HepG2 (cell line): ENCODE measurements around the gene E2F1. TPM values are rescaled to one million over a fixed set of nuclear protein-coding genes. Genes with fewer than 3 reads are reported as not detected.

Experiments used
- MTF1 ChIP-seq: sonication (generic); formaldehyde crosslinking; IDR thresholded peaks from 2 replicates; pipeline ENCODE4 v1.5.0; 2020; ENCODE audit warnings: missing genetic modification reagents
- MYC ChIP-seq: sonication (generic); formaldehyde crosslinking; IDR thresholded peaks from 2 replicates; pipeline ENCODE4 v1.9.0; 2021; ENCODE audit warnings: missing genetic modification reagents, borderline replicate concordance
- POLR2A ChIP-seq, 2 experiments: IDR thresholded peaks; 2 replicates each; pipeline ENCODE4 v1.6.1; 2011; ENCODE audit warnings: low read depth in 2 of 2, low read length in 2 of 2, mild to moderate bottlenecking in 1 of 2, moderate library complexity in 1 of 2; ENCODE audit not compliant: insufficient read depth in 1 of 2
- RAD21 ChIP-seq: fragments of 450-650 bp; formaldehyde crosslinking; IDR thresholded peaks from 2 replicates; pipeline ENCODE4 v1.5.0; 2020; ENCODE audit warnings: mild to moderate bottlenecking
- RELA ChIP-seq: sonication (generic); formaldehyde crosslinking; IDR thresholded peaks from 2 replicates; pipeline ENCODE4 v1.4.0; 2020; ENCODE audit warnings: missing genetic modification reagents
- THYN1 ChIP-seq: sonication (generic); formaldehyde crosslinking; IDR thresholded peaks from 2 replicates; pipeline ENCODE4 v1.8.1; 2023; ENCODE audit warnings: low read depth, mild to moderate bottlenecking, moderate library complexity, missing genetic modification reagents, borderline replicate concordance
- ZNF234 ChIP-seq: sonication (generic); formaldehyde crosslinking; conservative IDR thresholded peaks from 2 replicates; pipeline ENCODE4 v1.5.1; 2020; ENCODE audit warnings: mild to moderate bottlenecking, missing genetic modification reagents
- ZNF354B ChIP-seq: sonication (generic); formaldehyde crosslinking; IDR thresholded peaks from 2 replicates; pipeline ENCODE4 v1.8.0; 2022; ENCODE audit warnings: mild to moderate bottlenecking, missing genetic modification reagents
- ZNF839 ChIP-seq: sonication (generic); formaldehyde crosslinking; IDR thresholded peaks from 2 replicates; pipeline ENCODE4 v1.4.0; 2020; ENCODE audit warnings: missing genetic modification reagents, mild to moderate bottlenecking, borderline replicate concordance
- ZSCAN30 ChIP-seq: sonication (generic); formaldehyde crosslinking; IDR thresholded peaks from 2 replicates; pipeline ENCODE4 v1.5.0; 2020; ENCODE audit warnings: mild to moderate bottlenecking, missing genetic modification reagents
- polyA plus RNA-seq, 8 experiments: library from polyadenylated mRNA; depleted of rRNA in 3 of 8; stranded (reverse) in 7 of 8; unstranded in 1 of 8; fragments of >200 nt; fragmentation: Illumina TruSeq in 4 of 8; extraction: Trizol in 4 of 8; gene quantifications; 2 replicates each; pipeline versions ENCODE4 v1.2.1 to v1.2.3, GENCODE V29; 2011 to 2016; ENCODE audit warnings: low read depth in 4 of 8, missing spikeins in 1 of 8, mixed read lengths in 1 of 8; ENCODE audit not compliant: insufficient read depth in 1 of 8
- total RNA-seq, 5 experiments: library from RNA; depleted of rRNA; stranded (reverse); fragments of >200 nt; fragmentation: Illumina TruSeq; extraction: Trizol; gene quantifications; 2 replicates each; pipeline ENCODE4 v1.2.3, GENCODE V29; 2016; ENCODE audit warnings: low read depth in 1 of 5
- TF ChIP-seq, protein P1 (sequence below): IDR thresholded peaks from 2 replicates; pipeline ENCODE4 v1.6.1; 2016; ENCODE audit warnings: low read depth
- TF ChIP-seq, protein P2 (sequence below): sonication (generic); formaldehyde crosslinking; IDR thresholded peaks from 2 replicates; pipeline ENCODE4 v1.5.1; 2020; ENCODE audit warnings: missing genetic modification reagents, mild to moderate bottlenecking, borderline replicate concordance
- TF ChIP-seq, protein P3 (sequence below): sonication (generic); formaldehyde crosslinking; IDR thresholded peaks from 2 replicates; pipeline ENCODE4 v1.4.0; 2020; ENCODE audit warnings: mild to moderate bottlenecking, missing genetic modification reagents, borderline replicate concordance
- TF ChIP-seq, protein P4 (sequence below): sonication (generic); formaldehyde crosslinking; IDR thresholded peaks from 2 replicates; pipeline ENCODE4 v1.4.0; 2020; ENCODE audit warnings: missing genetic modification reagents, mild to moderate bottlenecking, borderline replicate concordance
- TF ChIP-seq, protein P5 (sequence below): sonication (generic); formaldehyde crosslinking; conservative IDR thresholded peaks from 2 replicates; pipeline ENCODE4 v1.8.1; 2023; ENCODE audit warnings: missing genetic modification reagents

Gene E2F1
- total and polyA plus RNA-seq, 2 of the 13 experiments (the other 11 are each of a cell fraction or from before 2014, with no cell fraction given), result 25.5 to 39.4 TPM

DNA sequence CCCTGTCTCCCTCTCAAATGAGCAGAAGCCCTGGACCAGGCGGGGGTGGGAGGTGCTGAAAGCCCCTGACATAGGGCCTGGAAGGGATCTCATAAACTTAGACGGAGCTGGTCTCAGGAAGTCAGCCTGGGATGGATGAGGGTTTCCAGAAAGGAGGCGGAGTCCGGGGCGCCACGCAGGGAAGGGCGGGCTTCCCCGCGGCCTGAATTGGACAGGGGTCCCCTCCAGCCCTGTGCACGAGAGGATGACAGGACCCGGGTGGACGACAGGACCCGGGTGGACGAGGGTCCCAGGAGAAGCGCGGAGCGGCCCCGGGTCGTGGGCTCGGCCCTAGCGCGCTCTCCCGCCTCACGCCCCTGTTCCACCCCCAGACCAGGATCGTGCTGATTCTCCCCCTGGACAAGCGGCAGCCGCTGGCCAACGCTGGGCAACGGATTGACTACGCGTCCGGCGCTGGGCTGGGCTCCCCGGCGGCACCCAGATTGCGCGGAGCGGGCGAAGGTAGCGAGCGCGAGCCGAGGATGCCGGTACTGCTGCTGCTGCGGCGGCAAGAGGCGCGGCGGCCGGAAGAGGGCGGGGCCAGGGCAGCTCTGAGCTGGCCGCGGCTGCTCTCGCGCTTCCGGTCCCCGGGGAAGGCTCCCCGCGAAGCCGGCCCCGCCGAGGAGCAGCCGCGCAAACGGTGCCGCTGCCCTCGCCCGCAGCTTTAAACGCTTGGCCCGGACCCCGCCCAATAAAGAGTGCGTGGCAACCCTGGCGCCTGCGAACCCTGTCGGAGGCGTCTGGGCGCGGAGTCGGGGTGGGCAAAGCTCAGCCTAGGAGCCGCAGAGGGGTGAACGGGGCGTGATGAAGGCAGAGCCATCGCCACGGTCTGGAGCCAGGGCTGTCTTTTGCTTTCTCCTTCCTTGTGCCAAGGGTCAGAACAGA is 22.8 kb downstream of the E2F1 start (continued):
- TF ChIP-seq, protein P1, sequence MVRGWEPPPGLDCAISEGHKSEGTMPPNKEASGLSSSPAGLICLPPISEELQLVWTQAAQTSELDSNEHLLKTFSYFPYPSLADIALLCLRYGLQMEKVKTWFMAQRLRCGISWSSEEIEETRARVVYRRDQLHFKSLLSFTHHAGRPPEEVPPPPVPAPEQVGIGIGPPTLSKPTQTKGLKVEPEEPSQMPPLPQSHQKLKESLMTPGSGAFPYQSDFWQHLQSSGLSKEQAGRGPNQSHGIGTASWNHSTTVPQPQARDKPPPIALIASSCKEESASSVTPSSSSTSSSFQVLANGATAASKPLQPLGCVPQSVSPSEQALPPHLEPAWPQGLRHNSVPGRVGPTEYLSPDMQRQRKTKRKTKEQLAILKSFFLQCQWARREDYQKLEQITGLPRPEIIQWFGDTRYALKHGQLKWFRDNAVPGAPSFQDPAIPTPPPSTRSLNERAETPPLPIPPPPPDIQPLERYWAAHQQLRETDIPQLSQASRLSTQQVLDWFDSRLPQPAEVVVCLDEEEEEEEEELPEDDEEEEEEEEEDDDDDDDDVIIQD (CRISPR knock-in tag), result no peak
- TF ChIP-seq POLR2A (IDR thresholded peaks at IDR 0.05; ENCODE audit: insufficient read depth in 1 of 2, low read depth in 2 of 2, low read length in 2 of 2) (peak; percentile 65 to 91; a peak in 3 of 4 replicates), ZNF839 (no peak), MTF1 (CRISPR knock-in tag) (no peak), RAD21 (CRISPR knock-in tag) (peak; percentile 74), ZSCAN30 (CRISPR knock-in tag) (0 out of 2 replicates have a peak, but pooled peaks have one; percentile 57), ZNF234 (CRISPR knock-in tag) (peak; percentile 62; the same call in 1 of the 2 replicates), ZNF354B (CRISPR knock-in tag) (peak; percentile 87), THYN1 (CRISPR knock-in tag) (peak; percentile 99; the same call in 1 of the 2 replicates), RELA (0 out of 2 replicates have a peak, but pooled peaks have one; percentile 25), MYC (CRISPR knock-in tag) (peak; percentile 36; the same call in 1 of the 2 replicates)
- TF ChIP-seq, protein P2, sequence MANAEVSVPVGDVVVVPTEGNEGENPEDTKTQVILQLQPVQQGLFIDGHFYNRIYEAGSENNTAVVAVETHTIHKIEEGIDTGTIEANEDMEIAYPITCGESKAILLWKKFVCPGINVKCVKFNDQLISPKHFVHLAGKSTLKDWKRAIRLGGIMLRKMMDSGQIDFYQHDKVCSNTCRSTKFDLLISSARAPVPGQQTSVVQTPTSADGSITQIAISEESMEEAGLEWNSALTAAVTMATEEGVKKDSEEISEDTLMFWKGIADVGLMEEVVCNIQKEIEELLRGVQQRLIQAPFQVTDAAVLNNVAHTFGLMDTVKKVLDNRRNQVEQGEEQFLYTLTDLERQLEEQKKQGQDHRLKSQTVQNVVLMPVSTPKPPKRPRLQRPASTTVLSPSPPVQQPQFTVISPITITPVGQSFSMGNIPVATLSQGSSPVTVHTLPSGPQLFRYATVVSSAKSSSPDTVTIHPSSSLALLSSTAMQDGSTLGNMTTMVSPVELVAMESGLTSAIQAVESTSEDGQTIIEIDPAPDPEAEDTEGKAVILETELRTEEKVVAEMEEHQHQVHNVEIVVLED, result peak; percentile 85
- TF ChIP-seq, protein P3, sequence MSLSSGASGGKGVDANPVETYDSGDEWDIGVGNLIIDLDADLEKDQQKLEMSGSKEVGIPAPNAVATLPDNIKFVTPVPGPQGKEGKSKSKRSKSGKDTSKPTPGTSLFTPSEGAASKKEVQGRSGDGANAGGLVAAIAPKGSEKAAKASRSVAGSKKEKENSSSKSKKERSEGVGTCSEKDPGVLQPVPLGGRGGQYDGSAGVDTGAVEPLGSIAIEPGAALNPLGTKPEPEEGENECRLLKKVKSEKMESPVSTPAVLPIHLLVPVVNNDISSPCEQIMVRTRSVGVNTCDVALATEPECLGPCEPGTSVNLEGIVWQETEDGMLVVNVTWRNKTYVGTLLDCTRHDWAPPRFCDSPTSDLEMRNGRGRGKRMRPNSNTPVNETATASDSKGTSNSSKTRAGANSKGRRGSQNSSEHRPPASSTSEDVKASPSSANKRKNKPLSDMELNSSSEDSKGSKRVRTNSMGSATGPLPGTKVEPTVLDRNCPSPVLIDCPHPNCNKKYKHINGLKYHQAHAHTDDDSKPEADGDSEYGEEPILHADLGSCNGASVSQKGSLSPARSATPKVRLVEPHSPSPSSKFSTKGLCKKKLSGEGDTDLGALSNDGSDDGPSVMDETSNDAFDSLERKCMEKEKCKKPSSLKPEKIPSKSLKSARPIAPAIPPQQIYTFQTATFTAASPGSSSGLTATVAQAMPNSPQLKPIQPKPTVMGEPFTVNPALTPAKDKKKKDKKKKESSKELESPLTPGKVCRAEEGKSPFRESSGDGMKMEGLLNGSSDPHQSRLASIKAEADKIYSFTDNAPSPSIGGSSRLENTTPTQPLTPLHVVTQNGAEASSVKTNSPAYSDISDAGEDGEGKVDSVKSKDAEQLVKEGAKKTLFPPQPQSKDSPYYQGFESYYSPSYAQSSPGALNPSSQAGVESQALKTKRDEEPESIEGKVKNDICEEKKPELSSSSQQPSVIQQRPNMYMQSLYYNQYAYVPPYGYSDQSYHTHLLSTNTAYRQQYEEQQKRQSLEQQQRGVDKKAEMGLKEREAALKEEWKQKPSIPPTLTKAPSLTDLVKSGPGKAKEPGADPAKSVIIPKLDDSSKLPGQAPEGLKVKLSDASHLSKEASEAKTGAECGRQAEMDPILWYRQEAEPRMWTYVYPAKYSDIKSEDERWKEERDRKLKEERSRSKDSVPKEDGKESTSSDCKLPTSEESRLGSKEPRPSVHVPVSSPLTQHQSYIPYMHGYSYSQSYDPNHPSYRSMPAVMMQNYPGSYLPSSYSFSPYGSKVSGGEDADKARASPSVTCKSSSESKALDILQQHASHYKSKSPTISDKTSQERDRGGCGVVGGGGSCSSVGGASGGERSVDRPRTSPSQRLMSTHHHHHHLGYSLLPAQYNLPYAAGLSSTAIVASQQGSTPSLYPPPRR, result peak; percentile 73; the same call in 1 of the 2 replicates
- TF ChIP-seq, protein P4, sequence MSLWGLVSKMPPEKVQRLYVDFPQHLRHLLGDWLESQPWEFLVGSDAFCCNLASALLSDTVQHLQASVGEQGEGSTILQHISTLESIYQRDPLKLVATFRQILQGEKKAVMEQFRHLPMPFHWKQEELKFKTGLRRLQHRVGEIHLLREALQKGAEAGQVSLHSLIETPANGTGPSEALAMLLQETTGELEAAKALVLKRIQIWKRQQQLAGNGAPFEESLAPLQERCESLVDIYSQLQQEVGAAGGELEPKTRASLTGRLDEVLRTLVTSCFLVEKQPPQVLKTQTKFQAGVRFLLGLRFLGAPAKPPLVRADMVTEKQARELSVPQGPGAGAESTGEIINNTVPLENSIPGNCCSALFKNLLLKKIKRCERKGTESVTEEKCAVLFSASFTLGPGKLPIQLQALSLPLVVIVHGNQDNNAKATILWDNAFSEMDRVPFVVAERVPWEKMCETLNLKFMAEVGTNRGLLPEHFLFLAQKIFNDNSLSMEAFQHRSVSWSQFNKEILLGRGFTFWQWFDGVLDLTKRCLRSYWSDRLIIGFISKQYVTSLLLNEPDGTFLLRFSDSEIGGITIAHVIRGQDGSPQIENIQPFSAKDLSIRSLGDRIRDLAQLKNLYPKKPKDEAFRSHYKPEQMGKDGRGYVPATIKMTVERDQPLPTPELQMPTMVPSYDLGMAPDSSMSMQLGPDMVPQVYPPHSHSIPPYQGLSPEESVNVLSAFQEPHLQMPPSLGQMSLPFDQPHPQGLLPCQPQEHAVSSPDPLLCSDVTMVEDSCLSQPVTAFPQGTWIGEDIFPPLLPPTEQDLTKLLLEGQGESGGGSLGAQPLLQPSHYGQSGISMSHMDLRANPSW (CRISPR knock-in tag), result peak; percentile 82; the same call in 1 of the 2 replicates
- TF ChIP-seq, protein P5, sequence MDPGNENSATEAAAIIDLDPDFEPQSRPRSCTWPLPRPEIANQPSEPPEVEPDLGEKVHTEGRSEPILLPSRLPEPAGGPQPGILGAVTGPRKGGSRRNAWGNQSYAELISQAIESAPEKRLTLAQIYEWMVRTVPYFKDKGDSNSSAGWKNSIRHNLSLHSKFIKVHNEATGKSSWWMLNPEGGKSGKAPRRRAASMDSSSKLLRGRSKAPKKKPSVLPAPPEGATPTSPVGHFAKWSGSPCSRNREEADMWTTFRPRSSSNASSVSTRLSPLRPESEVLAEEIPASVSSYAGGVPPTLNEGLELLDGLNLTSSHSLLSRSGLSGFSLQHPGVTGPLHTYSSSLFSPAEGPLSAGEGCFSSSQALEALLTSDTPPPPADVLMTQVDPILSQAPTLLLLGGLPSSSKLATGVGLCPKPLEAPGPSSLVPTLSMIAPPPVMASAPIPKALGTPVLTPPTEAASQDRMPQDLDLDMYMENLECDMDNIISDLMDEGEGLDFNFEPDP (CRISPR knock-in tag), result no peak
